T-helper 17 cell (primary cell): Measurements from ENCODE around the gene CDH22. TPM values are rescaled to one million over a fixed set of nuclear protein-coding genes. Genes with fewer than 3 reads are reported as not detected.

ENCODE experiments used
- ATAC-seq: fragments of 150-1000 bp; cut with Tn5 transposase; 2 replicates; pipeline ENCODE4 v1.10.0; 2021; ENCODE audit warnings: mild to moderate bottlenecking, moderate library complexity
- DNase-seq, 3 donors: peaks; one replicate each; pipeline versions ENCODE4 v3.0.0 to v3.0.0-alpha.2; 2020 to 2021
- H3K9me3 ChIP-seq: one replicate; pipeline ENCODE4 v1.7.0; 2013; ENCODE audit warnings: low read length, mild to moderate bottlenecking; ENCODE audit not compliant: control insufficient read depth, poor library complexity, severe bottlenecking
- H3K27ac Mint-ChIP-seq: one replicate; pipeline ENCODE4 v1.8.0; 2022; ENCODE audit warnings: mild to moderate bottlenecking, moderate library complexity, mixed read lengths
- H3K27me3 Mint-ChIP-seq: one replicate; pipeline ENCODE4 v1.8.0; 2022; ENCODE audit warnings: mixed read lengths
- H3K36me3 Mint-ChIP-seq: one replicate; pipeline ENCODE4 v1.8.0; 2022; ENCODE audit warnings: low read depth, mixed read lengths
- H3K4me1 Mint-ChIP-seq: one replicate; pipeline ENCODE4 v1.8.0; 2022; ENCODE audit warnings: mild to moderate bottlenecking, mixed read lengths
- H3K4me3 Mint-ChIP-seq: one replicate; pipeline ENCODE4 v1.8.0; 2022; ENCODE audit warnings: mild to moderate bottlenecking, moderate library complexity, mixed read lengths
- total RNA-seq, 4 donors: library from RNA in 2 of 4; stranded (reverse) in 2 of 4; gene quantifications; one replicate each; pipeline ENCODE4 v1.2.3 and lab custom pipeline; 2022 to 2026

CDH22 gene
- total RNA-seq, 2 donors from 2014 or later = not detected

DNA sequence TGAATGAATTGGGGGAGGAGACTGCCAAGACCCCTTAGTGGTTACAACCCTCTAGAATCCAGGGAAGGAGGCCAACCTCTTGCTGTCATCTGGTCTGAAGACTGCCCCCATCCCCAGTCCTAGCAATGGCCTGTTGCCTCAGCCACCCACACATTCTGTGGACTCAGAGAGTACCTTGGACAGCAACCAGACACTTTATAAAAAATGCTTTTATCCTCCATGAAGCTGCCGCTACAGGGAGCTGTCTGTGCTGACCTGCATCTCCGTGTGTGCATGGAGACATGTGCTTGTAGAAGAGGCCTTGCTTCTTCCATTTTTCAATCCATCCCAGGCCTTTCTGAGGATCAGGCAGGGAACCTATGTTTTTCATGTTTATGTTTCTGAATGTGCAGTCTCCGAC, 15.2 kb downstream of the CDH22 start:
- no peak overlapping the region for H3K4me3 Mint-ChIP-seq
- ATAC-seq = no peak
- H3K36me3 Mint-ChIP-seq = peaks cover 14% of the 10 kb centered on the region
- H3K4me1 Mint-ChIP-seq = peaks cover 4% of the 10 kb centered on the region
- H3K27ac Mint-ChIP-seq = no peak overlapping the region
- no peak for DNase-seq
- no peaks in the 10 kb centered on the region for H3K9me3 ChIP-seq
- H3K27me3 Mint-ChIP-seq = peaks cover 74% of the 10 kb centered on the region

DNA sequence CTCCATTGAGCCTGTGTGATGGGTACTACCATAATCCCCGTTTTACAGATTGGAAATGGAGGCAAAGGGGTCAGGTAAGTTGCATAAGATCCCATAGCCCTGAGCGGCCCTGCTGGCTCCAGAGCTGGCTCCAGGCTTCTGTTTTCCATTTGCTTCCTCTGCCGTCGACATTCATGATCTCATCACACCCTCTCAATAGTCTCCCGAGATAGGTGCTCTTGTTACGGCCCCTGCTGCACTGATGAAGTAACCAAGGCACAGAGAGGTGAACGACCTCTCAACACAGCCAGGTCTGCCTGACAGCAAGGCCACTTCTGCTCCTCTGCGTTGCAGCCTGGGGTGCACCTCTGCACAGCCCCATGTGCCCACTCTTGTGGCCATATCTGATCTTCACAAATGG, 16.9 kb downstream of the CDH22 start:
- Mint-ChIP-seq H3K27me3 (peaks cover 57% of the 10 kb centered on the region), H3K36me3 (peaks cover 10% of the 10 kb centered on the region), H3K4me1 (no peaks in the 10 kb centered on the region), H3K4me3 (no peak overlapping the region), H3K27ac (no peak overlapping the region)
- no peaks in the 10 kb centered on the region for H3K9me3 ChIP-seq
- DNase-seq (no peak), ATAC-seq (no peak)

DNA sequence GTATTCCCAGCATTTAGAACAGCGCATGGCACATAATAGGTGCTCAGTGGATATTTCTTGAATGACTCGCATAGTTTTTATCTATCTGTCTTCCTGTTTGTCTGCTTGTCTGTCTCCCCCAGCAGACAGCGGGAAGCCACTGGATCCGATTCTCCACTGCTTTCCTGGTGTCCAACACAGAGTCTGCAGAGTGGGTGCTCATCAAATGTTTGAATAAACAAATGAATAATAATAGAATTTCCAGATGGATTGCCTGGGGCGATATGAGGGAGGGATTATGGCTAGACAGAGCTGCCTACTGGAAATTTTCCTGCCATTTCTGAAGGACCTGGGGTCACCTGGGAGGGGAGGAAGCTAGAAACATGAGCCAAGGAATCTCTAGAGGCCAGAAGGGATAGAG, 18.9 kb downstream of the CDH22 start:
- ATAC-seq (no peak), DNase-seq (no peak)
- Mint-ChIP-seq H3K27me3 (peaks cover 48% of the 10 kb centered on the region), H3K36me3 (peaks cover 10% of the 10 kb centered on the region), H3K27ac (no peak overlapping the region), H3K4me1 (no peaks in the 10 kb centered on the region), H3K4me3 (no peak overlapping the region)
- H3K9me3 ChIP-seq = no peaks in the 10 kb centered on the region

DNA sequence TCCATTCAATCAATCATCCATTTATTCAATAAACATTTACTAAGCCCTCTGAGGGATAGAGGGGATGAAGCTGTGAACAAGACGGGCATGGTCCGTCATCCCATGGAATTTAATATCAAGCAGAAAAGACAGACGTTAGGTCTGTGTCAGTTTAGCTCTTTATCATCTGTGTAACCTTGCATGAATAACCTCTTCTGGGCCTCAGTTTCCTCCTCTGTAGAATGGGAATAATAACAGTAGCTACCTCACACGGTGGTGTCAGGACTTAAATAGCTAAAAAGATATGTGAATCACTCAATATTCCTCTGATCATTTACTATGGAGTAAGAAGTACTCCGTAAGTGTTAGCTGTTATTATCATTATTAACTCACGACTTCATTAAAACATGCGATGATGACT, 21.3 kb downstream of the CDH22 start:
- Mint-ChIP-seq H3K4me3 (no peak overlapping the region), H3K4me1 (peaks cover 4% of the 10 kb centered on the region), H3K27ac (no peak overlapping the region), H3K36me3 (peaks cover 9% of the 10 kb centered on the region), H3K27me3 (peaks cover 48% of the 10 kb centered on the region)
- no peaks in the 10 kb centered on the region for H3K9me3 ChIP-seq
- DNase-seq (no peak), ATAC-seq (no peak)

DNA sequence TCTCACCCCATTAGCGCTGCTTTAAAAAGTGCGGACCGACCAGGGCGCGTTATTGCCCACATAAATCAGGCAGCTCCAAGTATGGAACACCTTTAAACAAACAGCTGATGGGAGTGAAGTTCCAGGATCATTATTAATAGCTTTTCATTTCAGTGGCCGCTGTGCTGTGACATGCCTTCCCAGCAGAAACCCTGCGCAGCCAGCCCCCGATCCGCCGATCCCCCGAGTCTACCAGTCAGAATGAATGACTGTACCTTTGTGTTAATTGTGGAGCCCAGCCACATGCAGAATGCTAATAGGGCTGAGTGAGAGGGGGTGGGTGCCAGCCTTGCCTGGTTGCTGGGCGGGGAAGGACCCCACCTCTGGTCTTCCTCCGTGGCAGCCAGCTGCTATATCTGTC, 21.9 kb downstream of the CDH22 start:
- no peak overlapping the region for H3K4me3 Mint-ChIP-seq
- no peaks in the 10 kb centered on the region for H3K9me3 ChIP-seq
- H3K4me1 Mint-ChIP-seq = peaks cover 4% of the 10 kb centered on the region
- H3K36me3 Mint-ChIP-seq = peaks cover 9% of the 10 kb centered on the region
- H3K27ac Mint-ChIP-seq = no peak overlapping the region
- ATAC-seq = no peak
- DNase-seq = no peak
- H3K27me3 Mint-ChIP-seq = peaks cover 48% of the 10 kb centered on the region

DNA sequence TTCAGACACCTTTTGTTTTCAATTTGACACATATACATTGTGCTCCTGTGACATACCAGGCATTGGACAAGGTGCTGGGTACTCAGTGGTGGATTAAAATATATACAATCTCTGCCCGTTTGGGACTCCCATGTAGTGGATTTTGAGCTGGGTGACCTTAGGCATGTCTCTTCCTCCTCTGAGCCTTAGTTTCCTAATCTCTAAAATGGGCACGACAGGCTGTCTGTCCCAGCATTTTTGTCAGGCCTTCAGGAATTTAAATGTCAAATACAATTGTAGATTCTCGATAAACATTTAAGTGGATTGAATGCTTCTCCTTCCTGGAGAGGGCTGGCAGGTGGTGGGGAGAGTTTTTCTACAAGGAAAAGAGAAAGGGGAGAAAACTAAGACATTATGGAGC, 22.6 kb downstream of the CDH22 start:
- DNase-seq = no peak
- no peak for ATAC-seq
- Mint-ChIP-seq H3K4me1 (peaks cover 4% of the 10 kb centered on the region), H3K4me3 (no peak overlapping the region), H3K27me3 (peaks cover 51% of the 10 kb centered on the region), H3K27ac (no peak overlapping the region), H3K36me3 (peaks cover 9% of the 10 kb centered on the region)
- no peaks in the 10 kb centered on the region for H3K9me3 ChIP-seq

DNA sequence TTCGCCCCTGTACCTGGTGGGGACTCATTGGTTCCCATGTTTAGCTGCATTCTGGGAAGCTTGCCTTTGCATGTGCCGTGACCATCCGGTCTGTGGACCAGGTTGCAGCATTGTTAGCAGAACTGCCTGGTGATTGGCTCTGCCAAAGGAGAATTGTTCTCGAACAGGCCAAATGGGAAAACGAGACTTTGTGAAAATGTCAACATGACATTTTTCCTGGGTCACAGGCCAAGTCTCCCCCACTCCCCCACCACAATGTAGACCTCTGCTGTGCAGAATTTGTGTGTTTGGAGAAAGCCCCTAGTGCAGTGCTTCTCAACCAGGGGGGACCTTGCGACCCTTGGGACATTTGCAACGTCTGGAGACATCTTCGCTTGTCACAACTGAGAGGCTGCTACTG, 23.2 kb downstream of the CDH22 start:
- H3K4me3 Mint-ChIP-seq = no peak overlapping the region
- DNase-seq (no peak), ATAC-seq (no peak)
- H3K36me3 Mint-ChIP-seq = peaks cover 3% of the 10 kb centered on the region
- no peak overlapping the region for H3K27ac Mint-ChIP-seq
- no peaks in the 10 kb centered on the region for H3K9me3 ChIP-seq
- peaks cover 4% of the 10 kb centered on the region for H3K4me1 Mint-ChIP-seq
- peaks cover 48% of the 10 kb centered on the region for H3K27me3 Mint-ChIP-seq

DNA sequence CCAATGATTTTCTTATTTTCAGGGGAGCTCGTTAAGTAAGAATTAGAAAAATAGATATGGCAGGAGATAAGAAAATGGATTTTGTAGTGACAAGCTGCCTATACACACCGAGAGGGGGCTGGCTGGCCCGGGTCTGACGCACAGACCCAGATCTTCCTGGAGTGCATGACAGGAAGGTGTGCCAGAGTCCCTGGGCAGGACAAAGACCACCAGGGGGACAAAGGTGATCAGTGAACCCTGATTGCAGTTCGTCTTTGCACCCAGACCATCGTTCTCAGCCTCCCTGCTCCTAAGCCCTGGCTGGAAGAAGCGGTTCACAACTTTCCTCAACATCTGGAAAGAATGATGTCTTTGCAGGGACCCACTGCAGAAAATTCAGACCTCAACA, 24.3 kb downstream of the CDH22 start:
- no peak for ATAC-seq
- peaks cover 54% of the 10 kb centered on the region for H3K27me3 Mint-ChIP-seq
- H3K4me3 Mint-ChIP-seq = no peak overlapping the region
- H3K9me3 ChIP-seq = no peaks in the 10 kb centered on the region
- no peak overlapping the region for H3K27ac Mint-ChIP-seq
- DNase-seq = no peak
- H3K36me3 Mint-ChIP-seq = peaks cover 3% of the 10 kb centered on the region
- peaks cover 4% of the 10 kb centered on the region for H3K4me1 Mint-ChIP-seq

DNA sequence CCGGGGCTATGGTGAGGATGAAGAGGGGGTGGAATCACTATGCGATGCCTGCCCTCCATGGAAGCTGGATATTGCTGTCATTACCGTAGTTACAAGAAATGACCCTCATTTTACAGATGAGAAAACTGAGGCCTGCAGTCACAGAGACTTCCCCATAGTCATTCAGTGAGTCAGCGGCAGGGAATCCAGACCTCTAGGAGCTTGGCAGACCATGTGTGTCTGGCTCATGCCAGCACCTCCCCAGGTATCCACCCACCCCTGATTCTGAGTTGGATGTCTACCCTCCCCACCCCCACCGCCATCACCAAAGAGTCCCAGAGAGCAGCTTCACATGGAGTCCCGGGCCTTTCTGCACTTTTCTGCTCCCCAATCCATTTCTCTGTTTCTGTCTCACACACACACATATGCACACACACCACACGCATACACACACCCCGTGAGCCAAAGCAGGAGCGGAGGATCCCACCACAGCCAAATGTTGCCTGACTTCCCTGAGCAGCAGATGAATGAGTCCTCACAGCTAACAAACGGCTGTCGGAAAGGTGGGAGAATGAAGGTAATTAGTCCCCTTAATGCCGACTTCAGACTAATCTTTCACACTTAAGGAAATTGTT, 24.8 kb downstream of the CDH22 start:
- Mint-ChIP-seq H3K36me3 (peaks cover 5% of the 10 kb centered on the region), H3K4me1 (peaks cover 4% of the 10 kb centered on the region), H3K4me3 (no peak overlapping the region), H3K27ac (no peak overlapping the region), H3K27me3 (peaks cover 58% of the 10 kb centered on the region)
- ATAC-seq (no peak), DNase-seq (no peak)
- H3K9me3 ChIP-seq = no peaks in the 10 kb centered on the region

DNA sequence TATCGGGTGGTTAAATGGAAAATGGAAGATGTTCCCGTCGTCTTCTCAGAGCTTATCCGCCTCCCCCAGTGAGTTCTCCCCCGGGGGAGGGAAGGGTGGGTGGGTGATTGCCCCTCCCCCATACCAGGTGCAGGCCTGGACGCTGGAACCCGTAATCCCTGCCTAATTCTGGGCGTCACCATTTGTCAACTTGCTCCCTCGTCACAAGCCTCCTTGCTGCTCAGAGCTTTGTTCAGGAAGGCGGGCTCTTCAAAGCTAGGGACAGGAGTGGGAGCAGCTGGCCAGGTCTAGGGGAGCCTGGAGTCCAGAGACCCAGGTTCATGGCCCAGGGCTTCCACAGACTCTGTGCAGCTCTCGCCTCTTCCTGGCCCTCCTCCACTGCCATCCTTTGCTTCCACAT, 25.6 kb downstream of the CDH22 start:
- ATAC-seq = no peak
- DNase-seq = no peak
- no peak overlapping the region for H3K27ac Mint-ChIP-seq
- H3K4me3 Mint-ChIP-seq = no peak overlapping the region
- H3K36me3 Mint-ChIP-seq = peaks cover 5% of the 10 kb centered on the region
- H3K4me1 Mint-ChIP-seq = peaks cover 4% of the 10 kb centered on the region
- no peaks in the 10 kb centered on the region for H3K9me3 ChIP-seq
- peaks cover 59% of the 10 kb centered on the region for H3K27me3 Mint-ChIP-seq

DNA sequence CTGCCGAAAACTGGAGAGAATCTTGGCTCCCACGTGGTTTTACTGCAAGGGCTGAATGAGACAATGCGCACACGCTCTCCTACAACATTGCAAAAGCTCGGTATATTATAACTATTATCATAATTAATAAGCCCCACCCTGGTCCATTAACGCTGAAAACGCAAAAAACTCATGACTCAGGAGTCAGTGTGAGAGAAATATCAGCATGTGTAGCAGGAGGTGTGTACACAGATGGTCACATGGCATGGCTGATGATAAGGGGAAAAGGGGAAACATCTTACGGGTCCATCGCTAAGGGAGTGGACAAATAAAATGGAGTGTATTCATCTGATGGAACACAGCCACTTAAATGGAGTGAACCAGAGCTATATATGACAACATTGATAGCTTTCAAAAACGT, 29.2 kb downstream of the CDH22 start:
- H3K36me3 Mint-ChIP-seq = peaks cover 8% of the 10 kb centered on the region
- DNase-seq = no peak

DNA sequence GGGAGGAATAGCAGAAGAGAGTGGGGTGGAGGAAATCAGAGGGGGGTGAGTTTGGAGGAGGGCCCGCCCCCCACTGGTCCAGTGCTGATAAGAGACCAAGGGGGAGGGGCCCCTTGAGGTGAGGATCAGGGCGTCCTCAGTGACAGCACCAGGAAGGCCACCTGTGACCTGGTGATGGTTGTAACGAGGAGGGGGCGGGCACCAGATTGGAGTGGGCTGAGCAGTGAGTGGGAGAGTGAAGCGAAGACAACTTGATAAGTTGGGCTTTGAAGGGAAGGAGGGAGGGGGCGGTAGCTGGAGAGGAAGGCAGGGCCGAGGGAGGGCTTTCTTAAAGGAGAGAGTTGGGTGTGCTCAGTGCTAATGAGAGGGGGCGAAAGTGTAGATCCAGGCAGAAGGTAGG, 30.7 kb downstream of the CDH22 start:
- H3K27ac Mint-ChIP-seq = no peak overlapping the region
- peaks cover 59% of the 10 kb centered on the region for H3K27me3 Mint-ChIP-seq
- ATAC-seq (no peak), DNase-seq (no peak)
- peak overlapping the region; percentile 57 for H3K4me3 Mint-ChIP-seq
- peaks cover 11% of the 10 kb centered on the region for H3K9me3 ChIP-seq
- H3K4me1 Mint-ChIP-seq = peaks cover 4% of the 10 kb centered on the region
- peaks cover 8% of the 10 kb centered on the region for H3K36me3 Mint-ChIP-seq

More for the DNA sequence above, 29.2 kb downstream of the CDH22 start:
- peaks cover 4% of the 10 kb centered on the region for H3K9me3 ChIP-seq
- H3K4me1 Mint-ChIP-seq = peaks cover 4% of the 10 kb centered on the region
- H3K27me3 Mint-ChIP-seq = peaks cover 74% of the 10 kb centered on the region
- no peak for ATAC-seq
- no peak overlapping the region for H3K27ac Mint-ChIP-seq
- no peak overlapping the region for H3K4me3 Mint-ChIP-seq

DNA sequence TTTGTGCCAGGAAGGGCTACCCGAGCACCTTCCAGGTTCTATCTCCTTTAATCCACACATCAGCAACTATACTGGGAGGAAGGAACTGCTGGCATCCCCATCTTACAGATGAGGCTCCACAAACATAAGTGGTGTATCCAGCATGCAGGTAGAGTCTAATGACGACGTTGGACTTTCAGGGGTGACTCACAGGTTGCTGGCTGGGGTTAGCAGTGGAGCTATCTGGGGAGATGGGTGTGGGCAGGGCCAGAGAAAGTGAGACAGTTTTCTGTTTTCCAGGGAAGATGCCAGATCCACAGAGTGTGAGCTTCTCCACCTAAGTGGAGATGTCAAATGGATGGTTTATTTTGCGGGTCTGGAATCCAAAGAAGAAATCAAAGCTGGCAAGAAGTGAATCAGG, 31.8 kb downstream of the CDH22 start:
- Mint-ChIP-seq H3K36me3 (peaks cover 4% of the 10 kb centered on the region), H3K4me3 (no peak overlapping the region), H3K27me3 (peaks cover 59% of the 10 kb centered on the region), H3K4me1 (no peaks in the 10 kb centered on the region), H3K27ac (no peak overlapping the region)
- H3K9me3 ChIP-seq = peaks cover 11% of the 10 kb centered on the region
- ATAC-seq (no peak), DNase-seq (no peak)

DNA sequence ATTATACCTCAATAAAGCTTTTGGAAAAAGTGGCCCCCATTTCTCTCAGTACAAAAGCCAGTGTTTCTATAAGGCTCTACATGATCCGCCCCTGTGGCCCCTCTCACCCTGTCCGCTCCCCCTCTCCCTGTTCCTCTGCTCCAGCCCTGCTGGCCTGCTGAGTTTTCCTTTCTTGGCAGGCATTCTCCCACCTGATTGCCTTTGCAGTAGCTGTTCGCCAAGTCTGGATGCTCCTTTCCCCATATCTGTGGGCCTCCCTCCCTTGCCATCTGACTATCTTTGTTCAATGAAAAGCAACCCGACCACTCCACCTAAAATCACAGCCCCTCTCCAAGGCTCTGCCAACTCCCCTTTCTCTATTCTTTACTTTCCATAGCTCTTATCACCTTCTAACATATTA, 33.2 kb downstream of the CDH22 start:
- Mint-ChIP-seq H3K4me1 (no peaks in the 10 kb centered on the region), H3K4me3 (no peak overlapping the region), H3K27me3 (peaks cover 60% of the 10 kb centered on the region), H3K36me3 (peaks cover 4% of the 10 kb centered on the region), H3K27ac (no peak overlapping the region)
- no peak for DNase-seq
- no peak for ATAC-seq
- H3K9me3 ChIP-seq = peaks cover 11% of the 10 kb centered on the region
